SJSA1 (cell line): ENCODE measurements around the gene ANKZF1. TPM values are rescaled to one million over a fixed set of nuclear protein-coding genes. Genes with fewer than 3 reads are reported as not detected.

Experiments used
- DNase-seq, 2 experiments: peaks; one replicate each; pipeline ENCODE4 v3.0.0-alpha.2; 2015 to 2020; ENCODE audit warnings: low spot score in 2 of 2, low read depth in 1 of 2
- H3K27ac ChIP-seq: fragments of 250-450 bp; sonication (Bioruptor Pico); 2 replicates; pipeline ENCODE4 v1.5.1; 2020; ENCODE audit warnings: mild to moderate bottlenecking, moderate library complexity
- H3K27me3 ChIP-seq: fragments of 250-450 bp; sonication (Bioruptor Pico); replicated peaks from 2 replicates; pipeline ENCODE4 v1.5.1; 2020; ENCODE audit warnings: mild to moderate bottlenecking, moderate library complexity
- H3K36me3 ChIP-seq: fragments of 250-450 bp; sonication (Bioruptor Pico); 2 replicates; pipeline ENCODE4 v1.5.1; 2020; ENCODE audit warnings: mild to moderate bottlenecking
- H3K4me1 ChIP-seq: fragments of 250-450 bp; sonication (Bioruptor Pico); replicated peaks from 2 replicates; pipeline ENCODE4 v1.6.1; 2021; ENCODE audit warnings: mild to moderate bottlenecking
- H3K4me3 ChIP-seq: fragments of 250-450 bp; sonication (Bioruptor Pico); 2 replicates; pipeline ENCODE4 v1.5.1; 2020; ENCODE audit warnings: mild to moderate bottlenecking
- H3K9me3 ChIP-seq: fragments of 250-450 bp; sonication (Bioruptor Pico); replicated peaks from 2 replicates; pipeline ENCODE4 v1.5.1; 2020; ENCODE audit warnings: mild to moderate bottlenecking
- total RNA-seq: library from RNA; depleted of rRNA; stranded (reverse); fragments of >200 nt; shearing (Covaris generic); gene quantifications from 2 replicates; pipeline ENCODE4 v1.2.3, GENCODE V29; 2014

ANKZF1 gene
- total RNA-seq, 1 experiment from 2014 or later: 15.2 TPM

- no peak for DNase-seq
- peak overlapping the region; percentile 82 for H3K4me3 ChIP-seq
- no peak overlapping the region for H3K27ac ChIP-seq
- no peaks in the 10 kb centered on the region for H3K9me3 ChIP-seq
- no peaks in the 10 kb centered on the region for H3K27me3 ChIP-seq
- peaks cover 52% of the 10 kb centered on the region for H3K36me3 ChIP-seq
- peaks cover 19% of the 10 kb centered on the region for H3K4me1 ChIP-seq
These were observed 1.3 kb upstream of the ANKZF1 start for GRCh38 chr2:219228041-219228910.

DNA sequence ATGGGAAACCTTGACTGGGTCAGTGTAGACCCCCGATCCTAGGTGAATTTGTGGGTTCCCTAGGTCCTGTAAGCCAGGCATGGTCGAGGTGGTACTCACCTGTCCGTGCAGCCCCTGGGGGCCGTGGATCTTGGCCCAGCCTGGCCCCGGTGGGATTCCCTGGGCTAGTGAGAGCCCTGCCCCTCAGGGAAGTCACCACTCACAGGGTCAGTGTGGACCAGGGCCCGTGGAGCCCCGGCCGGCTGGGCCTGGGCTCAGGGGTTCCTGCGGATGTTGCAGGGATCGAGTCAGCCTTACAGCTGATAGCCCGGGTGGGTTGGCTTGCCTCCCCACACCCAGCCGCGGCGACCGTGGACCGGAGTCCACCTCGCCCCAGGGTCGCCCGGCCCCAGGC is 698 bp upstream of the ANKZF1 start:
- no peaks in the 10 kb centered on the region for H3K27me3 ChIP-seq
- peaks cover 52% of the 10 kb centered on the region for H3K36me3 ChIP-seq
- peak overlapping the region; percentile 82 for H3K4me3 ChIP-seq
- no peak for DNase-seq
- H3K27ac ChIP-seq: peak overlapping the region; percentile 82
- H3K4me1 ChIP-seq: peaks cover 19% of the 10 kb centered on the region
- no peaks in the 10 kb centered on the region for H3K9me3 ChIP-seq

DNA sequence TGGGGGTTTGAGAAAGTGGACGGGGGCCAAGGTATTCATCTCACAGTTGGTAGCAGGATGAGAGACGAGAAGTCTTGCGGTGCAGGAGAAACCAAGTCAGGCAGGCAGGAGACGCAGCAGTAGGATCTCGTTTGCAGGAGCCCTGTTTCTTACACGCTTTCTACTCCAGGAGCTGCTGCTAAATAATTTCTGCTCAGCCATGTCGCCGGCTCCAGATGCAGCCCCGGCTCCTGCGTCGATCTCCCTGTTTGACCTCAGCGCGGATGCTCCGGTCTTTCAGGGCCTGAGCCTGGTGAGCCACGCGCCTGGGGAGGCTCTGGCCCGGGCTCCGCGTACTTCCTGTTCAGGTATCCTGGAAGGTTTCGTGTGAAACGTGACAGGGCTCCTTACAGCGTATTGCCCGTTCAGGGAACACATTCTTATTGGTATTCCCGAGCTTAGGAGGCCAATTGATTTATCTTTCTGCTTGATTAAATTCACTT is 494 bp downstream of the ANKZF1 start:
- Histone ChIP-seq H3K36me3 (peaks cover 52% of the 10 kb centered on the region), H3K4me1 (peaks cover 19% of the 10 kb centered on the region), H3K27me3 (no peaks in the 10 kb centered on the region), H3K27ac (peak overlapping the region; percentile 82), H3K9me3 (no peaks in the 10 kb centered on the region), H3K4me3 (peak overlapping the region; percentile 82)
- DNase-seq: no peak

DNA sequence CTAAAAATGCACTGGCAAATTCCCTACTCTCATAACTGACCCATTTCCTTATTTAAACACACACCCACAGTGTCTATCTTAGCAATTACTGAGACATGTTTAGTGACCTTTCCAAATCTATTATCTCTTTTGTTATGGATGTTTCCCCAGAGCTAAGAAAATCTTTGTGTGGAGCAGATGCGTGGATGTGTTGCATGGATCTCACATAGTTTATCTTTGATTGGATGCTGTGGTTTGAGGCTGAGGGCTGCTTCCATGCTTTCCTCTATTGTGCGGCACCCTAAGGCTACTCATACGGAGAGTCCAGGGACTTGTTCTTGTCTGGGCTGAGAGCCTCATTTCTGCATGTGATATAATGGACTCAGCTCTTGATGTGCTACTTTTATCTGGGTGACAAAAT is 4.7 kb downstream of the ANKZF1 start:
- DNase-seq: no peak
- H3K36me3 ChIP-seq: peaks cover 54% of the 10 kb centered on the region
- H3K4me1 ChIP-seq: peaks cover 7% of the 10 kb centered on the region
- no peaks in the 10 kb centered on the region for H3K27me3 ChIP-seq
- H3K4me3 ChIP-seq: no peak overlapping the region
- no peak overlapping the region for H3K27ac ChIP-seq
- H3K9me3 ChIP-seq: no peaks in the 10 kb centered on the region

DNA sequence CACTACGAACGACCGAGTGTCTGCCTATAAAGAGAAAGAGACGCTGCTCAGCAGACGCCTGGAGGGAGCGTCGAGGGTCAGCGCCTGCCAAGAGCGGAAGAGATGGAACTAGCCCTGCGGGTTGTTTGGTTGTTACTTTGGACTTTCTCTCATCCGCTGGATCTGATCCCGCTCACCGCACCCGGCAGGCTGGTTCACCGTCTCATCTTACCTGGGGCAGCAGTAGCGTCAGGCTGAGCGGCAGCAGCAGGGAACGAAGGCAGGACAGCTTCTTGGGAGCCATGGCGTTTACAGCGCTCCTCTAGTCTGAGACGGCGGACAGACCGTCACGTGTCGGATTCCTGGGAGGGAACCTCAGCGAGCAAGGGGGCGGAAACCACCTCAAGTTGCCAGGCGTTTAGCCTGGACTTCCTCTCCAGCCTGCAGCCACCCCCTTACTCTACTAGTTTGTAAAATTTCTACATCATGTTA is 13.7 kb downstream of the ANKZF1 start:
- H3K27ac ChIP-seq: no peak overlapping the region
- DNase-seq: no peak
- H3K36me3 ChIP-seq: peaks cover 23% of the 10 kb centered on the region
- H3K4me3 ChIP-seq: no peak overlapping the region
- no peaks in the 10 kb centered on the region for H3K9me3 ChIP-seq
- H3K4me1 ChIP-seq: peaks cover 17% of the 10 kb centered on the region
- no peaks in the 10 kb centered on the region for H3K27me3 ChIP-seq

DNA sequence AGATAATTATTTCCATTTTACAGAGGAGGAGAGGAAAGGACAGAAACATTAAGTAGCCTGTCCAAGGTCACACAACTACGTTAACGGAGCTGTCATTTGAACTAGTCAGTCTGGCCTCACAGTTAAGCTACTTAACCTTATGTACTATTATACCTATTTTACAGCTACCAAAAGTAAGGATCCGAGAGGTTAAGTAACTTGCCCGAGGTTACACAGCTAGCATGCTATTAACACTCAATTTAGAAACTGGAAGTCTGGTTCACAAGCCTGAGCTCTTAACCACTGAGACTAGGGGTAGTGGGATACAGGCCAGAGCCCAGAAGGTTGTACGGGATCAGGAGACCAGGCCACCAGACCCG is 15.2 kb downstream of the ANKZF1 start:
- Histone ChIP-seq H3K27ac (peak overlapping the region; percentile 88), H3K9me3 (no peaks in the 10 kb centered on the region), H3K36me3 (peaks cover 24% of the 10 kb centered on the region), H3K27me3 (no peaks in the 10 kb centered on the region), H3K4me3 (peak overlapping the region; percentile 81), H3K4me1 (peaks cover 27% of the 10 kb centered on the region)
- no peak for DNase-seq

DNA sequence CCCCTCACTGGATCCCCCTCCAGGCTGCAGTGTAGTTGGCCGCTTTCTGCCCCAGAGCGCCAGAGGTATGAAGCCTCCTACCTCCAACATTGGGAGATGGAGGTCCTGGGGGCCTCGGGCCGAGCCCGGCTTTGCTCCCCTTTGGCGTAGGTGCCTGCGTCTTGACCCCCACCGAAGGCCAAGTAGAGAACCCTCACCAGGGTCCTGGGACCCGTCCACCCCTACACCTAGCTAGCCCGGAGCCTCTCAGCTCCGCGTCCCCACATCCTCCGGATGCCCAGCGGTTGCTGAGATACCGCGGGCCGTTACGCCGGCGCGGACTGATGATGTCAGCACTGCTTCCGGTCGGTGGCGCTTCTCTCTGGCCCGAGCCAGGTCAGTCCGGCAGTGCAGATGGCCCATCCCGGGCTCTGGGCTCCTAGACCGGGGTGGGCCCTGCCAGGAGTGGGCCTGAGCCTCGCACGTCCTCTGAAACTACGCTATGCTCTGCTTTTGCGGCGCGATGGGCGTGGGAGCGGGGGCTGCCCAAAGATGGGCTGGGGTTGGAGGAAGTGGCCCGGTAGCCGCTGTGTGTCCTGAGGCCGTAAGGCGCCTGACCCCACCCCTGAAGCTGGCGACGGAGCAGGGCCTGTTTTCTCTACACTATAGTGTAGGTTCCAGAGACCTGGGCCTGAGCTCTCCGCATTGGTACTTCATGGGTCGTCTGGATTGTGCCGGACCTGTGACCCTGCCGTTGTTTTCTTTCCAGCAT is 15.7 kb downstream of the ANKZF1 start, which contains the start of the genes GLB1L and STK16:
TSS of gene GLB1L (minus strand) at position 297 of the 751 bp plus-strand sequence. CDS start 1,871 bp downstream, outside the sequence.
TSS of gene STK16 (plus strand) at position 332 of the 751 bp plus-strand sequence. CDS start 521 bp downstream, outside the sequence.
- Histone ChIP-seq H3K36me3 (peaks cover 24% of the 10 kb centered on the region), H3K4me1 (peaks cover 31% of the 10 kb centered on the region), H3K9me3 (no peaks in the 10 kb centered on the region), H3K27me3 (no peaks in the 10 kb centered on the region), H3K4me3 (peak within 1 kb of the TSS; percentile 81), H3K27ac (peak within 1 kb of the TSS; percentile 88)
- DNase-seq: peak; percentile 93 to 94

GRCh38 chr2:219245899-219246230 is 16.3 kb downstream of the ANKZF1 start:
- Histone ChIP-seq H3K4me3 (peak overlapping the region; percentile 81), H3K36me3 (peaks cover 24% of the 10 kb centered on the region), H3K27me3 (no peaks in the 10 kb centered on the region), H3K4me1 (peaks cover 31% of the 10 kb centered on the region), H3K9me3 (no peaks in the 10 kb centered on the region), H3K27ac (peak overlapping the region; percentile 88)
- DNase-seq: no peak

DNA sequence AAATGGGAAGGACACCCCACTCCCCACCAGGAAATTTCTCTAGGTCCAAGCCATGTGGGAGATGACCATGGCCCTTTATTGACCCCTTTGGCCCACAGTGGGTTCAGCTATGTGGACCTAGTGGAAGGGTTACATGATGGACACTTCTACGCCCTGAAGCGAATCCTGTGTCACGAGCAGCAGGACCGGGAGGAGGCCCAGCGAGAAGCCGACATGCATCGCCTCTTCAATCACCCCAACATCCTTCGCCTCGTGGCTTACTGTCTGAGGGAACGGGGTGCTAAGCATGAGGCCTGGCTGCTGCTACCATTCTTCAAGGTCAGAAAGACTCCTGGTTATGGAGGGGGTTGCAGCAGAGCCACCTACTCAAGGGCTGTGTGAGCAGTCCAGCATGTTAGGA is 17.0 kb downstream of the ANKZF1 start:
- Histone ChIP-seq H3K27ac (no peak overlapping the region), H3K4me3 (no peak overlapping the region), H3K9me3 (no peaks in the 10 kb centered on the region)

GRCh38 chr2:219247678-219248642 is 18.4 kb downstream of the ANKZF1 start:
- peaks cover 24% of the 10 kb centered on the region for H3K36me3 ChIP-seq
- peaks cover 31% of the 10 kb centered on the region for H3K4me1 ChIP-seq
- no peak for DNase-seq
- no peak overlapping the region for H3K27ac ChIP-seq
- H3K4me3 ChIP-seq: no peak overlapping the region
- H3K9me3 ChIP-seq: no peaks in the 10 kb centered on the region
- peaks cover 11% of the 10 kb centered on the region for H3K27me3 ChIP-seq

More for the DNA sequence above, 17.0 kb downstream of the ANKZF1 start:
- peaks cover 31% of the 10 kb centered on the region for H3K4me1 ChIP-seq
- no peaks in the 10 kb centered on the region for H3K27me3 ChIP-seq
- DNase-seq: no peak
- peaks cover 24% of the 10 kb centered on the region for H3K36me3 ChIP-seq

- Histone ChIP-seq H3K4me1 (peaks cover 39% of the 10 kb centered on the region), H3K27ac (no peak overlapping the region), H3K36me3 (peaks cover 24% of the 10 kb centered on the region), H3K4me3 (no peak overlapping the region), H3K27me3 (peaks cover 19% of the 10 kb centered on the region), H3K9me3 (no peaks in the 10 kb centered on the region; the same call in 1 of the 2 replicates)
- DNase-seq: no peak
These were observed 19.2 kb downstream of the ANKZF1 start for GRCh38 chr2:219248845-219249202.

DNA sequence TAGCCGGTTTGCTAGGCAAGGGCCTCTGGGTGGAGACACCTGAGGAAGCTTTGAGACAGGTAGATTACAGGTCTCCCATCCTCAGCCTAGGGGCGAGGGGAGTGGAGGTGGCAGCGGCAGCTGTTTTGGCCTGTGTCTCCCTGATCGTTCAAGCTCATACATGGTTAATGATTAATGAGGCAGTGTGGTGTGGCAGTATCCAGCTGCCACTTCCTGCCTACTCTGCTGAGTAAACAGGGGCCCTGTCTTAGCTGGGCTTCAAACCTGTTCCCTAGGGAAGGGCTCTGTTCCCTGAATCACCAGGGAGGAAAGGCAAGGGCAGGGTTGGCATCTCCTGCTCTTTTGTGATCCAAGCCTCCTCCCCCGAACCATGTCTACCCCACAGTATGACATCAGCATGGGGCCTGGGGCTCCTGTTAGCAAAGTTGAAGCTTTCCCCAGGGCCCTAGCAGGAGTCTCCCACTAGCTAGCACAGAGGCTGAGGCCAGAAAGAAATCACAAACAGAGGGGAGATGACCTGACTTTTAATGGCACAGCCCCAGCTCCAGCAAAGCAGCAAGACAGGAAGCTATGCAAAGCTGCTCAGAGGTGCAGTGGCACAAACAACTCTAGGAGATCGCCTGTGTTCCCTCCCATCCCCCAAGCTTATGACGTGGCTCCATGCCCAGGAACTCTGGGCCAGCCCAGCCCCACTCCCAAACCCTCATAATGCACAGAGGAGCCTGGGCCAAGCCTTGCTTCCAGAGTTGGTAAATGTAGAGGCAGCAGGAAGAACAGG is 19.8 kb downstream of the ANKZF1 start:
- no peak overlapping the region; the same call in 1 of the 2 replicates for H3K27ac ChIP-seq
- H3K4me3 ChIP-seq: no peak overlapping the region
- H3K27me3 ChIP-seq: peaks cover 25% of the 10 kb centered on the region
- peaks cover 44% of the 10 kb centered on the region for H3K4me1 ChIP-seq
- H3K36me3 ChIP-seq: peaks cover 24% of the 10 kb centered on the region
- DNase-seq: peak in 1 of 2 experiments; percentile 52
- peaks cover 4% of the 10 kb centered on the region for H3K9me3 ChIP-seq
